ENCODE measurements around the gene GABRG3.

- TF ChIP-seq, protein P1, sequence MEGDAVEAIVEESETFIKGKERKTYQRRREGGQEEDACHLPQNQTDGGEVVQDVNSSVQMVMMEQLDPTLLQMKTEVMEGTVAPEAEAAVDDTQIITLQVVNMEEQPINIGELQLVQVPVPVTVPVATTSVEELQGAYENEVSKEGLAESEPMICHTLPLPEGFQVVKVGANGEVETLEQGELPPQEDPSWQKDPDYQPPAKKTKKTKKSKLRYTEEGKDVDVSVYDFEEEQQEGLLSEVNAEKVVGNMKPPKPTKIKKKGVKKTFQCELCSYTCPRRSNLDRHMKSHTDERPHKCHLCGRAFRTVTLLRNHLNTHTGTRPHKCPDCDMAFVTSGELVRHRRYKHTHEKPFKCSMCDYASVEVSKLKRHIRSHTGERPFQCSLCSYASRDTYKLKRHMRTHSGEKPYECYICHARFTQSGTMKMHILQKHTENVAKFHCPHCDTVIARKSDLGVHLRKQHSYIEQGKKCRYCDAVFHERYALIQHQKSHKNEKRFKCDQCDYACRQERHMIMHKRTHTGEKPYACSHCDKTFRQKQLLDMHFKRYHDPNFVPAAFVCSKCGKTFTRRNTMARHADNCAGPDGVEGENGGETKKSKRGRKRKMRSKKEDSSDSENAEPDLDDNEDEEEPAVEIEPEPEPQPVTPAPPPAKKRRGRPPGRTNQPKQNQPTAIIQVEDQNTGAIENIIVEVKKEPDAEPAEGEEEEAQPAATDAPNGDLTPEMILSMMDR (IDR thresholded peaks at IDR 0.05; ENCODE audit: insufficient read depth, low read length), result no peak
- no peak for TF ChIP-seq POLR2AphosphoS5 (IDR thresholded peaks at IDR 0.05; ENCODE audit: low read depth)
- TF ChIP-seq, protein P2, sequence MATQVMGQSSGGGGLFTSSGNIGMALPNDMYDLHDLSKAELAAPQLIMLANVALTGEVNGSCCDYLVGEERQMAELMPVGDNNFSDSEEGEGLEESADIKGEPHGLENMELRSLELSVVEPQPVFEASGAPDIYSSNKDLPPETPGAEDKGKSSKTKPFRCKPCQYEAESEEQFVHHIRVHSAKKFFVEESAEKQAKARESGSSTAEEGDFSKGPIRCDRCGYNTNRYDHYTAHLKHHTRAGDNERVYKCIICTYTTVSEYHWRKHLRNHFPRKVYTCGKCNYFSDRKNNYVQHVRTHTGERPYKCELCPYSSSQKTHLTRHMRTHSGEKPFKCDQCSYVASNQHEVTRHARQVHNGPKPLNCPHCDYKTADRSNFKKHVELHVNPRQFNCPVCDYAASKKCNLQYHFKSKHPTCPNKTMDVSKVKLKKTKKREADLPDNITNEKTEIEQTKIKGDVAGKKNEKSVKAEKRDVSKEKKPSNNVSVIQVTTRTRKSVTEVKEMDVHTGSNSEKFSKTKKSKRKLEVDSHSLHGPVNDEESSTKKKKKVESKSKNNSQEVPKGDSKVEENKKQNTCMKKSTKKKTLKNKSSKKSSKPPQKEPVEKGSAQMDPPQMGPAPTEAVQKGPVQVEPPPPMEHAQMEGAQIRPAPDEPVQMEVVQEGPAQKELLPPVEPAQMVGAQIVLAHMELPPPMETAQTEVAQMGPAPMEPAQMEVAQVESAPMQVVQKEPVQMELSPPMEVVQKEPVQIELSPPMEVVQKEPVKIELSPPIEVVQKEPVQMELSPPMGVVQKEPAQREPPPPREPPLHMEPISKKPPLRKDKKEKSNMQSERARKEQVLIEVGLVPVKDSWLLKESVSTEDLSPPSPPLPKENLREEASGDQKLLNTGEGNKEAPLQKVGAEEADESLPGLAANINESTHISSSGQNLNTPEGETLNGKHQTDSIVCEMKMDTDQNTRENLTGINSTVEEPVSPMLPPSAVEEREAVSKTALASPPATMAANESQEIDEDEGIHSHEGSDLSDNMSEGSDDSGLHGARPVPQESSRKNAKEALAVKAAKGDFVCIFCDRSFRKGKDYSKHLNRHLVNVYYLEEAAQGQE (IDR thresholded peaks at IDR 0.05; ENCODE audit: insufficient replicate concordance, low read depth), result no peak
- no peak for TF ChIP-seq GABPA (IDR thresholded peaks at IDR 0.05; ENCODE audit: low read depth)
- no peak for TF ChIP-seq SPI1 (IDR thresholded peaks at IDR 0.05; ENCODE audit: borderline replicate concordance, low read depth)
These were observed 512.1 kb downstream of the GABRG3 start for GRCh38 chr15:27483124-27483523.

All from HL-60 (cell line).